ENCODE measurements around the gene PEPD.

DNA sequence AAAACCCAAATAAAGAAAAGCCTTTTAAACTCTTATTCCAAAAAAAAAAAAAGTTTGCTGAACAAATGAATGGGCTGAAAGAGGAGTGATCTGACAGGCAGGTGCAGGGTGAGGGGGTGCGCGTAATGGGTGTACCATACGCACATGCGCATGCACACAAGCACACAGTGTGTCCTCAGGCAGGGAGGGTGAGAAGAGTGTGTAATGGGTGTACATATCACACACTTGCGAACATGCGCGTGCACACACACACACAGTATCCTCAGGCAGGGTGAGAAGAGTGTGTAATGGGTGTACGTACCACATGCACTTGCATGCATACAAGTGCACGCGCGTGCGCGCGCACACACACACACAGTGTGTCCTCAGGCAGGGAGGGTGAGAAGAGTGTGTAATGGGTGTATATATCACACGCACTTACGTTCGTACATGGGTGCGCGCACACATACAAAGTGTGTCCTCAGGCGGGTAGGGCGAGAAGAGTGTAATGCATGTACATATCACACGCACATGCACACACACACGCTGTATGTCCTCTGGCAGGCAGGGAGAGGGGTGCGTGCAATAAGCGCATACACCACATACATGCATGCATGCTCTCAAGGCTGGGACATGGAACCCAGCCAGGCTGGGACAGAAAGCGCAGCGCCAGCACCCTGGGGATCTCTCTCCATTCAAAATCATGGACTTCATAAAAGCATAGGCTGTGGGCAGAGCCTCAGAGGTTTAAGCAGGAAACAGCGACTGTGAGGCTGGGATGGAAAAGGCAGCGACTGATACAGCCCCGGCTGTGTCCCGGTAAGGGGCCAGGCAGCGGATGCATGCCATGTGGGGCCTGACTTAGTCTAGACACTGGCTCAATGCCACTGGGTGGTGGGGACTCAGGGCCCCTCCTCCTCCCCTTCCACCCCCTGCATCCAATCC is 77.7 kb downstream of the PEPD start:
- TF ChIP-seq, protein P1, sequence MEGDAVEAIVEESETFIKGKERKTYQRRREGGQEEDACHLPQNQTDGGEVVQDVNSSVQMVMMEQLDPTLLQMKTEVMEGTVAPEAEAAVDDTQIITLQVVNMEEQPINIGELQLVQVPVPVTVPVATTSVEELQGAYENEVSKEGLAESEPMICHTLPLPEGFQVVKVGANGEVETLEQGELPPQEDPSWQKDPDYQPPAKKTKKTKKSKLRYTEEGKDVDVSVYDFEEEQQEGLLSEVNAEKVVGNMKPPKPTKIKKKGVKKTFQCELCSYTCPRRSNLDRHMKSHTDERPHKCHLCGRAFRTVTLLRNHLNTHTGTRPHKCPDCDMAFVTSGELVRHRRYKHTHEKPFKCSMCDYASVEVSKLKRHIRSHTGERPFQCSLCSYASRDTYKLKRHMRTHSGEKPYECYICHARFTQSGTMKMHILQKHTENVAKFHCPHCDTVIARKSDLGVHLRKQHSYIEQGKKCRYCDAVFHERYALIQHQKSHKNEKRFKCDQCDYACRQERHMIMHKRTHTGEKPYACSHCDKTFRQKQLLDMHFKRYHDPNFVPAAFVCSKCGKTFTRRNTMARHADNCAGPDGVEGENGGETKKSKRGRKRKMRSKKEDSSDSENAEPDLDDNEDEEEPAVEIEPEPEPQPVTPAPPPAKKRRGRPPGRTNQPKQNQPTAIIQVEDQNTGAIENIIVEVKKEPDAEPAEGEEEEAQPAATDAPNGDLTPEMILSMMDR (IDR thresholded peaks at IDR 0.05; ENCODE audit: insufficient read depth, low read length) = no peak
- TF ChIP-seq POLR2AphosphoS5 (IDR thresholded peaks at IDR 0.05; ENCODE audit: low read depth) = no peak

Data from HL-60 (cell line).